NCI-H748 (cell line): ENCODE results near the gene ZBTB20.

Experiments used
- DNase-seq: peaks from one replicate; lab custom pipeline; 2025; ENCODE audit not compliant: unreplicated experiment; lab: John Stamatoyannopoulos, UW

ZBTB20 gene

GRCh38 chr3:114351822-114352145 is 795.3 kb downstream of the ZBTB20 start:
- no peak for DNase-seq

GRCh38 chr3:114351123-114351821 is 795.8 kb downstream of the ZBTB20 start:
- DNase-seq = no peak

GRCh38 chr3:114350690-114351089 is 796.4 kb downstream of the ZBTB20 start:
- DNase-seq = no peak

GRCh38 chr3:114350271-114350670 is 796.8 kb downstream of the ZBTB20 start:
- no peak for DNase-seq

- no peak for DNase-seq
Observed at GRCh38 chr3:114344492-114344891, 802.6 kb downstream of the ZBTB20 start.

GRCh38 chr3:114338651-114339357 is 808.3 kb downstream of the ZBTB20 start:
- DNase-seq = no peak

- no peak for DNase-seq
Observed at GRCh38 chr3:114336857-114337256, 810.2 kb downstream of the ZBTB20 start.

- DNase-seq = no peak
Observed at GRCh38 chr3:114336122-114336697, 810.9 kb downstream of the ZBTB20 start.

- no peak for DNase-seq
Observed at GRCh38 chr3:114333923-114334240, 813.2 kb downstream of the ZBTB20 start.

- DNase-seq = no peak
Observed at GRCh38 chr3:114333180-114333922, 813.7 kb downstream of the ZBTB20 start.

GRCh38 chr3:114332342-114333179 is 814.5 kb downstream of the ZBTB20 start:
- no peak for DNase-seq

- no peak for DNase-seq
Observed at GRCh38 chr3:114331710-114332109, 815.4 kb downstream of the ZBTB20 start.

GRCh38 chr3:114331007-114331406 is 816.1 kb downstream of the ZBTB20 start:
- DNase-seq = no peak

- DNase-seq = no peak
Observed at GRCh38 chr3:114329823-114330222, 817.3 kb downstream of the ZBTB20 start.

GRCh38 chr3:114328345-114328744 is 818.7 kb downstream of the ZBTB20 start:
- DNase-seq = no peak

- no peak for DNase-seq
Observed at GRCh38 chr3:114327665-114328064, 819.4 kb downstream of the ZBTB20 start.

GRCh38 chr3:114323546-114324254 is 823.4 kb downstream of the ZBTB20 start:
- DNase-seq = no peak

- no peak for DNase-seq
Observed at GRCh38 chr3:114320246-114320645, 826.8 kb downstream of the ZBTB20 start.

GRCh38 chr3:114319453-114319852 is 827.6 kb downstream of the ZBTB20 start:
- peak; percentile 57 for DNase-seq

GRCh38 chr3:114318295-114318694 is 828.8 kb downstream of the ZBTB20 start:
- DNase-seq = no peak
